ENCODE measurements around the gene CPNE2. TPM values are rescaled to one million over a fixed set of nuclear protein-coding genes. Genes with fewer than 3 reads are reported as not detected.
"Not testable (repeated sequence)": the region's sequence is repeated elsewhere in the genome, so short reads cannot be mapped to it uniquely, and the experiment has no call there.

CPNE2 gene
- total RNA-seq: 44.7 TPM

GRCh38 chr16:57091975-57092785 lies at the start of gene CPNE2:
Gene CPNE2 (plus strand): TSS chr16:57092583. CDS start chr16:57110743, 18,160 bp downstream.
- ATAC-seq: peak; percentile 78
- intact Hi-C loops (cut with DNase I): no loop called here

GRCh38 chr16:57043248-57043647 lies 49.1 kb upstream of the CPNE2 start:
- intact Hi-C loops (cut with DNase I): no loop called here

More at GRCh38 chr16:57091975-57092785, at the start of gene CPNE2:
- DNase-seq (ENCODE audit: low spot score): peak; percentile 84

GRCh38 chr16:57044931-57045693 lies 47.3 kb upstream of the CPNE2 start:
- intact Hi-C loops (cut with DNase I): no loop called here
- DNase-seq (ENCODE audit: low spot score) (no peak), ATAC-seq (peak; percentile 21)

More at GRCh38 chr16:57043248-57043647, 49.1 kb upstream of the CPNE2 start:
- DNase-seq (ENCODE audit: low spot score) (no peak), ATAC-seq (no peak)

GRCh38 chr16:57045694-57046381 lies 46.5 kb upstream of the CPNE2 start:
- ATAC-seq (peak; percentile 90), DNase-seq (ENCODE audit: low spot score) (peak; percentile 86)
- intact Hi-C loops (cut with DNase I): no loop called here

GRCh38 chr16:57048095-57048494 lies 44.3 kb upstream of the CPNE2 start:
- DNase-seq (ENCODE audit: low spot score): no peak
- ATAC-seq: no peak
- intact Hi-C loops (cut with DNase I): no loop called here

- intact Hi-C loops (cut with DNase I): no loop called here
- DNase-seq (ENCODE audit: low spot score) (no peak), ATAC-seq (no peak)
Observed at GRCh38 chr16:57049678-57050077, 42.7 kb upstream of the CPNE2 start.

- DNase-seq (ENCODE audit: low spot score) (no peak), ATAC-seq (no peak)
- intact Hi-C loops (cut with DNase I): no loop called here
Observed at GRCh38 chr16:57051696-57052228, 40.6 kb upstream of the CPNE2 start.

GRCh38 chr16:57053206-57053605 lies 39.2 kb upstream of the CPNE2 start:
- intact Hi-C loops (cut with DNase I): no loop called here
- ATAC-seq: no peak
- no peak for DNase-seq (ENCODE audit: low spot score)

- DNase-seq (ENCODE audit: low spot score) (no peak), ATAC-seq (no peak)
- intact Hi-C loops (cut with DNase I): no loop called here
Observed at GRCh38 chr16:57054338-57054737, 38.0 kb upstream of the CPNE2 start.

GRCh38 chr16:57054771-57055170 lies 37.6 kb upstream of the CPNE2 start:
- intact Hi-C loops (cut with DNase I): no loop called here
- ATAC-seq (no peak), DNase-seq (ENCODE audit: low spot score) (no peak)

- intact Hi-C loops (cut with DNase I): no loop called here
- ATAC-seq: no peak
- DNase-seq (ENCODE audit: low spot score): no peak
Observed at GRCh38 chr16:57055671-57056070, 36.7 kb upstream of the CPNE2 start.

- no peak for ATAC-seq
- DNase-seq (ENCODE audit: low spot score): no peak
- intact Hi-C loops (cut with DNase I): no loop called here
Observed at GRCh38 chr16:57058291-57058861, 34.0 kb upstream of the CPNE2 start.

GRCh38 chr16:57060323-57061083 lies 31.9 kb upstream of the CPNE2 start:
- ATAC-seq (peak; percentile 29), DNase-seq (ENCODE audit: low spot score) (no peak)
- intact Hi-C loops (cut with DNase I): no loop called here

- intact Hi-C loops (cut with DNase I): no loop called here
- ATAC-seq (peak; percentile 96), DNase-seq (ENCODE audit: low spot score) (peak; percentile 84)
Observed at GRCh38 chr16:57061084-57061905, 31.1 kb upstream of the CPNE2 start.

GRCh38 chr16:57062329-57062728 lies 30.1 kb upstream of the CPNE2 start:
- peak; percentile 57 for ATAC-seq
- intact Hi-C loops (cut with DNase I): no loop called here
- DNase-seq (ENCODE audit: low spot score): no peak

GRCh38 chr16:57063189-57063588 lies 29.2 kb upstream of the CPNE2 start:
- DNase-seq (ENCODE audit: low spot score); intact Hi-C loops (cut with DNase I); ATAC-seq: not testable (repeated sequence)

- DNase-seq (ENCODE audit: low spot score): no peak
- no peak for ATAC-seq
- intact Hi-C loops (cut with DNase I): no loop called here
Observed at GRCh38 chr16:57064995-57065394, 27.4 kb upstream of the CPNE2 start.

Measured in sciatic nerve (tissue), 2 donors.